ENCODE data around the gene TOM1L2.
A peak's percentile ranks its signal among the peaks of the same experiment; 100 is the strongest.
"Not testable (repeated sequence)": the region's sequence is repeated elsewhere in the genome, so short reads cannot be mapped to it uniquely, and the experiment has no call there.

Gene TOM1L2

DNA sequence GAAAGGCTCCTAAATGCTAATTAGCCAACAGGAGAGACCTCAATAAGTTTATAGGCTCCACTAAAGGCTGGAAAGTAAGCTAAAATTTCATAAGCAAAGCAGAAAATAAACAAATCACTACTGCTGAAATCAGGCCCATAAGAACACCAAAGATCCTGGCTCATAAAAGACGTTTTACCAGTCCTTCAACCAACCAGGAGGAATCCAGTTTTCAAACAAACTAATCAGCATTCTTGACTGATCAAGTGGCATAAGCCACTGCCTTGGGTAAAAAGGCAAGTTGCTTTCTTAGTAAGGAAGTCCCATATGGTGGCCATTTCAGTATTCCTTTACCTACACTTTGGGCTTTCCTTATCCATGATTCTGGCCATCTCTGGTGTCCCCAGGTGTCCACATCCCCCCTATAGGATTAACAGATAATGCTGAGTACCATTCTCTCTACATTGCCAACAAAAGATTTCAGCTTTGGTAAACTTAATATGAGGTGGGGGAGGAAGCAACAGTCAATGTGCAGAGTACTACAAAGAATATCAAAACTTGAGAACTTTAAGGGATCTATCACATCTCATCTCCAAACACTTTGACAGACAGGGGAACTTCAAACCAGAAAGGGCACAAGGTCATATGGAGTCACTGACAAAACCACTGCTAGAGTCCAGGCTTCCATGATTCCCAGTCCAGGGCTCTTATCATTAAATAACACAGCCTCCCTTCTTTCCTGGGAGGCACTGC is 1.3 kb downstream of the TOM1L2 start:
- DNase-seq = no peak

DNA sequence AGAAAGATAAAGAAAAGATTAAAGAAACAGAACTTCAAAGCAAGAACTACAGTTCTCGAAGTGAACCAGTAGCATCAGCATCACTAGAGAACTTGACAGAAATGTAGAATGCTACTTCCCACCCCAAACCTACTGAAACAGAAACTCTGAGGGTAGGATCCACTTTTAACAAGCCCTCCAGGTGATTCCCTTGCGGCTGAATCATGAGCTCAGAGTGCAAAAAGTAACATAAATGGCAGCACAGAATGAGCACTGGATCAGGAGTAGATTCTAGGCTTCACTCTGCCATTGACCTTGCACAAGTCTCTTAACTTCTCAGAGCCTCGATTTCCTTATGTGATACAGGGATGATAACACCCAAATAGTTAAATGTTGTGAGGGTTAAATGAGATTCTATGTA is 5.8 kb downstream of the TOM1L2 start:
- DNase-seq = no peak

DNA sequence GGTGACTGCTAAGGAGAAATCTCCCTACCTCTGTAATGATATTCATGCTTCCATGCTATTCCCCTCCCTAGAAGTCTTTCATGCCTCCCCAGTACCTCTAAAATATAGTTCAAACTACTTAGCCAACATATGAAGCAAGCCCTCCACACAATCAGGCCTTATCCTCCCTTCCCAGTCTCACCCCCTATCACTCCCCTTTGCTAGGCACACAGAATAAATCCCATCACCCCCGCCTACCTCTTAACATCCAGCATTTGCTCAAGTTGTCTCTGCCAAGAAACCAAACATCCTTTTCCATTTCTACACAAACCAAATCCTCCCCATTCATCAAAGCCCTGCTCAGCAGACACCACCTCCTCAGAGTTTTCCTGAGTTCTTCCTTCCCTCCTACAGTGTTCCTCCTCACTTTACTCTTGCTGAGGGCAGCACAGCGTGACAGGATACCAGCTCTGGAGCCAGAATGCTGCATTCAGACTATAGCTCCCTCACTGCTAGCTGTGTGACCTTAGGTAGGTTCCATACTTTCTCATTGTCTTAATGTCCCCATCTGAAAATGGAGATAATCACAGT is 7.0 kb downstream of the TOM1L2 start:
- no peak for DNase-seq

DNA sequence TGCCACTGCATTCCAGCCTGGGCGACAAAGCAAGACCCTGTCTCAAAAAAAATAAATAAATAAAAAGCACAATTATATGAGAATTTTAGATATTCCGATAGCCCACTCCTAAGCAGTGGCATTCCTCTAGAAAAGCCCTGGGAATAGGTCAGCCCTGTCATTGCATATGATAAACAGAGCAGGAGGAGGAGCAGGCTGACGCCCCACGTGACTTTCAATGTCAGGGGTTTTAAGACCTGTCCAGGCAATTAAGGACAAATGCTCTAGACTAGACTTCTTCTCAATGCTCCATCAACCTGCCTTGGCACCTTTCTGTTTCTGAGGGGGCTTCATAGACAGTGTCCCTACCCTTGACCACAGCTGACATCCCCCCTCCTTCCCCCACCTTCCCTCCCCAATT is 7.5 kb downstream of the TOM1L2 start:
- no peak for DNase-seq

DNA sequence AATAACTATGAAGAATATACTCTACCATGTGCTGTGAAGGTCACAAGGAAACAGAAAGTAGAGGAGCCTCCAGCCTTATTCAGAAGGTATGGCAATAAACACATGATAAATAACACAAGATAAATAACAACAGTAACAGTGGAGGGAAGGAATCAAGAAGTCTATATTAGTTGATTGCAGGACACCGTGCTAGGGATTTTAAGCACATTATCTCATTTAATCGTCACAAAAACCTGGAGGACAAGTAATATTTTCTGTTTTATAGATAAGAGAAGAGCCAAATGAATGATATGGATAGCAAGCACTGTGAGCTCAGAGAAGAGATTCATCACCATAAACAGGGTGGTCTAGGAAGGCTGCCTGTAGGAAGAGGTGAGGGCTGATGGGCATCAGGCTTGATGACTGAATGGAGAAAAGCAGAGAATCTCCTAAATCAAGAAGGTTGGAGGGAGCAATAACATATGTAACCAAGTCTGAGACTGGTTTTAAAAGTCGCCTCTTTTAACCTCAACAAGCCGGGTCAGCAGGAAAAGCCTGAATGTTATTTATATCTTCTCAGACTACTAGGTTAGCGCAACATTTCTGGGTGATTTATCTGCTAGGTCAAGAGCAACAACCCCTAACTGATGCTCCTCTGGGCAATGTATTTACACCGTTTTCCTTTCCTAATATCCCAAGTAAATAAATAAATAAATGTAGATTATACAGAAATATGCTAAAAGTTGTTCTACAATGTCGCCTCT is 8.3 kb downstream of the TOM1L2 start:
- no peak for DNase-seq

DNA sequence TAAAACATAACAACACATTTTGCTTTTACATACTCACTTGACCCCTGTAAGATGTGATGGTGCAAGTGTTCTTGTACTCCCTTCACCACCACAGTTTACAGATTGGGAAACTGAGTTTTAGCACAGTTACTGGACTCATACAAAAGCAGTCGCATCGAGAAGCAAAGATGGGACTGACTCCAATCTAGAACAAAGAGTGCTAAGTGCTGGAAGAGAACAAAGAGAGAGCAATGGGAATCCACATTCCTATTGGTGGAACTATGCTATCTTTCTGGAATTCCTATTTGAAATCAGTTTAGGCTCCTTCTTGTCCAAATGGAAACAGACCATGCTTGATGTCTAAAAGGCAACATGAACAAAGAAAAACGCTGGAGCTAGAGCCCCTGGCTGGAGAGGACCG is 9.1 kb downstream of the TOM1L2 start:
- peak in 1 of 2 donors; percentile 52 for DNase-seq

DNA sequence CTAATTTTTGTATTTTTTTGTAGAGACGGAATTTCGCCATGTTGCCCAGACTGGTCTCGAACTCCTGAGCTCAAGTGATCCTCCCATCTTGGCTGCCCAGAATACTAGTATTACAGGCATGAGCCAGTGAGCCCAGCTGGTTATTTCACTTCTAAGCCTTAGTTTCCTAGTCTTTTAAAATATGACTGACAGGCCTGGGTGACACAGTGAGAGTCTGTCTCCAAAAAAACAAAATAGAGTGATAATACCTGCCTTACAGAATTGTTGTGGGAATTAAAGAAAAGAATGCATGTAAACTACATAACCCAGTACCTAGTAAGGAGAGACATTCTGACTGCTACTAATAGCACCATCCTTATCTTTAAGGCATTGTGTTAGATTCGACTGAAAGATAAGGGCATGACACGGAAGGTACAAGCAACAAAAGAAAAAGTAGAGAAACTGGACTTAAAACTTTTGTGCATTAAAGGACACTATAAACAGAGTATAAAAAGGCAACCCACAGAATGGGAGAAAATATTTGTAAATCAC is 11.6 kb downstream of the TOM1L2 start:
- no peak for DNase-seq

DNA sequence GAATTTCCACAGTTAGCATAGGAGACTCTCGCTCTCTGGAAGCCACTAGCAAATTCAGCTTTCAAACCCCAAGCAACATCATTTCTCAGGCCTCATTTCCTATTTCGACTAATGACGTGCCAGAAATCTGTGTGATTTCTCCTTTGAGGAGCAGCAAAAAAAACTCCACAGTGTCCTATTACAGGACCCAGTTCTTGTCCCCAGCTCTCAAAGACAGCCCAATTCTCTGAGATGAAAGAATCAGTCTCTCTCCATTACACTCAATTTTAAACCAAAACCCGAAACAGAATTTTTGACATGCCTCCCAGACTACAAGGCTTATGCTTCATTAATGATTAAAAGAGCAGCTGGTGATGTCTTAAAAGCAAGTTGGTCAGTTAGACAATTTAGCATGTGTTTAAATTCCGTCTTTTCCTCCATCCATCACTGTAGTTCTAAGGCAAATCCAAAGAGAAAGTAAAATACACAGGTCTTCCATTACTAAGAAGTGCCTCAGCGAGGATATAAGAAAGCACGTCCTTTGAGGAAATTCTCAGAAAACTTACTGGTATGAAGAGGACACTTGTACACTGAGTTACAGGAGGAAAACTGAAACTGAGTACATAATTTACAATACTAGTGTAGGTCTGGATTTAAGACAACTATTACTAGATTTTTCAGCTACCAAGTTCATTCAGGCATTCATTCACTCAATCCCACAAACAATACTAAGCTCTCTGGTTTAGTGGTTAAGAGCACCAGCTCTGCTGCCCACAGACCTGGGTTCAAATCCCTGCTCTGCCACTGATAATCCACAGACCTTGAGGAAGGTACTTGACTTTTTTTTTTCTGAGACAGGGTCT is 12.5 kb downstream of the TOM1L2 start:
- DNase-seq = no peak

DNA sequence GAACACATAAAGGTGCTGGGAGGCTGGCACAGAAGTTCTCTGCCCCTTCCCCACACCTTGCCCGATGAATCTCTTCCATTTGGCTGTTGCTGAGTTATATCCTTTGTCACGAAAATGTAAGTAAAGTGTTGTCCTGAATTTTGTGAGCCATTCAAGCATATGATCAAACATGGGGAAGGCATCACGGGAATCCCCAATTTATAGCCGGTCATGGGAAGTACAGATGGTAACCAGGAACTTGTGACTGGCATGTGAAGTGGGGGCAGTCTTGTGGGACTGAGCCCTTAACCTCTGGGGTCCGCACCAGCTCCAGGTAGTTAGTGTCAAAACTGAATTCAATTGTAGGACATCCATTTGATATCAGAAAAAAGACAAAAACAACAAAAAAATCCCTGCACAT is 13.2 kb downstream of the TOM1L2 start:
- no peak for DNase-seq

DNA sequence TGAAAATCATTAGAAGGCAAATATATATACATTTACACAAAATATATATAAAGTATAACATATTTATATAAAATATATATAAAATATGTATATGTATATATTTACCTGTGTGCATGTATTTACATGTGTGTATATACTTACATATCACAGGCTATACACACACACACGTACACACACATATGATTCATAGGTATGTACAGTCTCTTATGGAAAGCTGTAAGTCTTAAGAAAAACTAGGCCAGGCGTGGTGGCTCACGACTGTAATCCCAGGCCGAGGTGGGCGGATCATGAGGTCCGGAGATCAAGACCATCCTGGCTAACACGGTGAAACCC is 14.7 kb downstream of the TOM1L2 start:
- DNase-seq = no peak

DNA sequence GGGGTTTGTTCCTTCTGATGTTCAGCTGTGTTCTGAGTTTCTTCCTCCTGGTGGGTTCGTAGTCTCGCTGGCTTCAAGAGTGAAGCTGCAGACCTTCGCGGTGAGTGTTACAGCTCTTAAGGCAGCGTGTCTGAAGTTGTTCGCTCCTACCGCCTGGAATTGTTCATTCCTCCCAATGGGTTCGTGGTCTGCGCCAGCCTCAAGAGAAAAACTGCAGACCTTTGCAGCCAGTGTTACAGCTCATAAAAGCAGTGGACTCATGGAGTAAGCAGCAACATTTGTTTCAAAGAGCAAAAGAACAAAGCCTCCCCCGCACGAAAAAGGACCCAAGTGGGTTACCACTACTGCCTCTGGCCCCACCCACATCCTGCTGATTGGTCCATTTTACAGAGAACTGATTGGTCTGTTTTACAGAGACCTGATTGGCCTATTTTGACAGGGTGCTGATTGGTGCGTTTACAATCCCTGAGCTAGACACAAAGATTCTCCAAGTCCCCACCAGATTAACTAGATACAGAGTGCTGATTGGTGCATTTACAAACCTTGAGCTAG is 16.3 kb downstream of the TOM1L2 start:
- DNase-seq = not testable (repeated sequence)

DNA sequence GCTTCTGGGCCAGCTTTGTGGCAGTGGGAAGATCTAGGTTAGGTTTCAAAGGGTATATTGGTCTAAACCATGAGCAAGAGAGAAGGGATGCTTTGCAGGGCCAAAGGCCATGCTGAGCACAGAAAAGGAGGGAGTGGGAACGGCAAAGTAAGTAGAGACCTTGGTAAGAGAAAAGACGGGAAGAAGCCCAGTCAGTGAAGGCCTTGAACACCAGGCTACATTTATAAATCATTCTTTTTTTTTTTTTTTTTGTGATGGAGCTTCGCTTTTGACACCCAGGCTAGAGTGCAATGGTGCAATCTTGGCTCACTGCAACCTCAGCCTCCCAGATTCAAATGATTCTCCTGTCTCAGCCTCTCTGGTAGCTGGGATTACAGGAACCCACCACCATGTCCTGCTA is 18.1 kb downstream of the TOM1L2 start:
- no peak for DNase-seq

DNA sequence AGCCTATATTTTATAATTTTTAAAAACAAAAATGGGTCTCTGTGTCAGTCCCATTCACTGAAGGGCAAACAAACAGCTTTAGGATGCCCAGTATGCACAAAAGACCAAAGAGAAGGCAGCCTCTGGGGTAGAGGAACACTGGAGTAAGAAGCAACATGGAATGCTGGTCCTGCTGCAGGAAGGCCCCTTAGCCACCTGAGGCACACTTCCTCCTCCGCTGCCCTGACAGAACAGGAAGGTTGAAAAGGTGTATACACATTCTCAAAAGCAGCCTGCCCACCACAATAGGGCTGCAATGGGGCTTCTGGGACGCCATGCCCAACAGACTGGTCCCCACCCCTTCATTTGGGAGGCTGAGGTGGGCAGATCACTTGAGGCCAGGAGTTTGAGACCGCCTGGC is 19.5 kb downstream of the TOM1L2 start:
- no peak for DNase-seq

DNA sequence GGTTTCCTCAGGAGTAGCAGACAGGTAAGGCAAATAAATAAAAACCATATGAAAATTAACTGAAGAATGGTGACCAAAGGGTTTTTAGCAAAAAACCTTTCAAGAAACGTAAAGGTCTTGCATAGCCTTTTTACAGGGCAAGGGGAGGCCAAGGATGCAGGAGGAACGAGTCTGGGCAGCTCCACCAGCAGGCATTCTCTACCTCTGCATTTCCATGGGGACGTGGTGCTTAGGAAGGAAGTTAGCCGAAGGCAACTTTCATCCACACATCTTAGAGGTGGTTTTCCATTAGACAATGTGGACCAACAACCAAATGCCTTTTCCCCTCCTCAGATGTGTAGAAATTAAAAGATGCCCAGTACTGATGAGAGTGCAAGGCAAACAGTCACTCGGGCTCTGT is 20.7 kb downstream of the TOM1L2 start:
- DNase-seq = no peak

DNA sequence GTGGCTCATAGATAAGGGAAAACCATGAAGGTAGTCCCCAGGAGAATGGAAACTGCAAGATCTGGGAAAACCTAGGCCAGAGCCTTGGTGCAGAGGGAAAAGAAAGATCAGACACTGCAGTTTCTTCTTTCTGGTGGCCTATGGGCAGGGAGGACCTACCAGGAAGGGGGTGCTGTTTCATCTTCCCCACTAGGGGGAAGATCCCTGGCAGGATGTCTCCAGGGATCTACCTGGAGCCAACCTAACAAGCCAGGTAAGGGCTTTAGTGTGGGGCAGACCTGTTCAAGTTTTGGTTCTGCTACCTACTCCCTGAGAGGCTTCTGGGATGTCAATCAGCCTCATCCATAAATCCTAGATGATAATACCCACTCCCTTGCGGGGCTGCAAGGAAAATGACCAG is 21.4 kb downstream of the TOM1L2 start:
- DNase-seq = no peak

DNA sequence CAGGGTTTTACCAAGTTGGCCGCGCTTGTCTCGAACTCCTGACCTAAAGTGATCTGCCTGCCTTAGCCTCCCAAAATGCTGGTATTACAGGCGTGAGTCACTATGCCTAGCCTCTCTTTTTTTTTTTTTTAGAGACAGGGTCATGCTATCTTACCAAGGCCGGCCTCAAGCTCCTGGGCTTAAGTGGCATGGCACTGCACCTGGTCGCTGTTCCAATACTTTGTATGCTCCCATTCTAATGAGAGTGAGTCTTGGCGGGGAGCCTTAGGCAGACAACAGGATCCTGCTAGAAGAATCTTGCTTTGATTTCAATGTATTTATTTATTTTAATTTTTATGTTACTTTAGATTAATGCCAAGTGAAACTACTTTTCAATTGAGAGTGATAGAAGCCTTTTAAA is 21.9 kb downstream of the TOM1L2 start:
- no peak for DNase-seq

DNA sequence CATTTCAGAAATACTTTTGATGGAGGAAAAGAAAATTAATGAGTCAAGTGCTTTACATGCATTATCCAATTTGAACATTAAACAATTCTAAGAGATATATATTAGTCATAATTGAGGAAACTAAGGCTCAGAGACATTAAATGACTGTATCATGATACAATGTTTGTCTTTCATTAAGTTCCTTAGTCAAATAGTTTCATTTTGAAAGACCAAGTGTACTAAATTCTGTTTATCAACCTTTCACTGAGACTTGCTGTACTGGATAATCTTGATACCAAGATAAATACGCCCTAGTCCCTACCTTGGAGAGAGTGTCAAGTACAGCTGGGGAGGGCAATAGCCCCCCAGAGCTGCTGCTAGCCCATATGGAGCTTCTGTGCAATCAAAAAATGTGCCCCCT is 24.2 kb downstream of the TOM1L2 start:
- no peak for DNase-seq

DNA sequence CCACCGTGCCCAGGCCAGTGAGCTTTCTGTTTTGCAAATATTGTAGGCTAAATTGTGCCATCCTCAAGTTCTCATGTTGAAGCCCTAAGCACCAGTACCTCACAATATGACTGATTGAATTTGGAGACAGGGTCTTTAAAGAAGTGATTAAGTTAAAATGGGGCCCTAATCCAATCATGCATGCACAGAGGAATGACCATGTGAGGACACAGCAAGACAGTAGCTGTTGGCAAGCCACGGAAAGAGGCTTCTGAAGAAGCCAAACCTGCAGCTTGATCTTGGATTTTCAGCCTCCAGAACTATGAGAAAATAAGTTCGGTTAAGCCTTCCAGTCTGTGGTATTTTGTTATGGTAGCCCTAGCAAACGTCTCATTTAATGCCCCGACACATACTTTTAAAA is 24.9 kb downstream of the TOM1L2 start:
- no peak for DNase-seq

DNA sequence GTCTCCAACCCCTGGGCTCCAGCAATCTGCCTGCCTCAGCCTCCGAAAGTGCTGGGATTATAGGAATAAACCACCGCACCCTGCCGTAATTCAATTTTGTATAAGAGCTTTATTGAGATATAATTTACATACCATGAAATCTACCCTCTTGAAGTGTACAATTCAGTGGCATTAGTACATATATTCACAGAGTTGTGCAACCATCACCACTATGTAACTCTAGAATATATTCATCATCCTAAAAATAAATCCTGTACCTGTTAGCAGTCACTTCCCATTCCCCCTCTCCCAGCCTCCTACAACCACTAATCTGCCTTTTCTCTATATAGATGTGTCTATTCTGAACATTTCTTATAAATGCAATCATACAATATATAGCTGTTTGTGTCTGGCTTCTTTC is 26.1 kb downstream of the TOM1L2 start:
- DNase-seq = no peak

DNA sequence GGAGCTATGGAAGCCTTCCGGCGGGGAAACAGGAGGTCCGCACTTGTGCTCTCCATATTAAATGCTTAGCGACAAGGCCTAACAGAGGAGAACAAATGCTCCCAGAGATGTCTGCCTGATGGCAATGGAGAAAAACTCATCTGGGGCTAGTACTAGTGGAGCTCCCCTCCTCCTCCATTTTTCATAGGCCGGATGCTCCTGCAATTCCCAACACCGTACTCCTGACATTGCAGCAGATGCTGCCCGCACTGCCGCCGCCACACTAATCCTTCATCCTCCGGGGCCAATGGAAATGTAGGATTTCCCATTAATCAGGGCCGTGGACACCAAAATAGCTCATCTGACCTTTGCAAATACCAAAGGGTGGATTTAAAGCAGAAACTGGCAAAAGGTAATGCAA is 27.5 kb downstream of the TOM1L2 start:
- no peak for DNase-seq

DNA sequence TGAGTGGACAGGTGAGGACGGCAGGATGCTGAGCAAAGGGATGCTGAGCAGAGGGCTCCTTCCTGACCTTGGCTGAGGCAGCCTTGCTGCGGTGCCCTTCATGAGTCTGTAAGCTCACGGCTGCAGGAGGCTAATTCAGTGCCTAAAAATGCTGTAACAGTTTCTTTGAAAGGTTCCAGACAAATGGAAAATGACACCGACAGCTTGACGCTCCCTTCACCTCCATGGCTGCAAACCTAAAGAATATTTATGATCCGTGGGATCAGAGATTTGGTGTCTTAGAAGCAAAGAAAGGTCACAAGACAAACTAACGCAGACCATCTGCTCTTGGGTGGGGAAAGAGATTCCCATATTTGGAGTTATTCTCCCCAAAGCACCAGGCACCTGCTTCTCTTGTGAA is 28.0 kb downstream of the TOM1L2 start:
- no peak for DNase-seq

DNA sequence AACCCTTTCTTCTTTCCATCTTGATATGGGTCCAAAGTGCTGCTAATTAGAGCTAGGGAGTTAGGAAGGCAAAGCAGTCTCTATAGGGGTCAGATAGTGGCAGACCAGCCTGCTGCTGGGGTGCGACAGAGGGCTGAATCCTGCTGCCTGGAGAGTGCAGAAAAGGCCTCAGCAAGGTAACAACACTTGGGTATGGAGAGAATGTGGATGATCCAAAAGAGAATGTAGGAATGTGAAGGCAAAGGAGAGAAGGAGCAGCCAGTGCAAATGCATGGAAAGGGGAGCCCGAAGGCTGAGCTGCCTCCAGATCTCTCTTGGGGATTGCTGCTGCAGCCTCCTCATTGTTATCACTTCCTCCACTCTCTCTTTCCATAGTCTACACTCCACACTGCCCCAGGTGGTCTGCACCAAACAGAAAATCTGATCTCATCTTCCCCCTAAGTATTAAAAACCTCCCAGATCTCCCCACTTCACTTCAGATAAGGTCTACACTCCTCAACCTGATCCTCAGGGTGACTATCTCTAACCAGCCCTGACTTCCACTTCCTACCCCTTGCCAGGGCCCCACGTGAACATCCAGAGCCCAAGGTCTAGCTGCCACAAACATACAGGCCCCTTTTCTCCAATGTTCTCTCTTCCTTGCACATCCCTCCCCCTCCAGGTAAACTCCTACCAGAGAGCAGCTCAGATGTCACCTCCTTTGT is 28.8 kb downstream of the TOM1L2 start:
- no peak for DNase-seq
